22Rv1 (cell line): ENCODE results near the gene DDX27.

ENCODE experiments used
- ZFX ChIP-seq: fragments of 450-650 bp; IDR thresholded peaks from 2 replicates; pipeline ENCODE4 v1.6.1; 2017; ENCODE audit warnings: antibody characterized with exemption, borderline replicate concordance
- TF ChIP-seq, protein P1 (sequence below): fragments of 450-650 bp; IDR thresholded peaks from 2 replicates; pipeline ENCODE4 v1.5.1; 2017; ENCODE audit warnings: mild to moderate bottlenecking

- TF ChIP-seq, protein P1, sequence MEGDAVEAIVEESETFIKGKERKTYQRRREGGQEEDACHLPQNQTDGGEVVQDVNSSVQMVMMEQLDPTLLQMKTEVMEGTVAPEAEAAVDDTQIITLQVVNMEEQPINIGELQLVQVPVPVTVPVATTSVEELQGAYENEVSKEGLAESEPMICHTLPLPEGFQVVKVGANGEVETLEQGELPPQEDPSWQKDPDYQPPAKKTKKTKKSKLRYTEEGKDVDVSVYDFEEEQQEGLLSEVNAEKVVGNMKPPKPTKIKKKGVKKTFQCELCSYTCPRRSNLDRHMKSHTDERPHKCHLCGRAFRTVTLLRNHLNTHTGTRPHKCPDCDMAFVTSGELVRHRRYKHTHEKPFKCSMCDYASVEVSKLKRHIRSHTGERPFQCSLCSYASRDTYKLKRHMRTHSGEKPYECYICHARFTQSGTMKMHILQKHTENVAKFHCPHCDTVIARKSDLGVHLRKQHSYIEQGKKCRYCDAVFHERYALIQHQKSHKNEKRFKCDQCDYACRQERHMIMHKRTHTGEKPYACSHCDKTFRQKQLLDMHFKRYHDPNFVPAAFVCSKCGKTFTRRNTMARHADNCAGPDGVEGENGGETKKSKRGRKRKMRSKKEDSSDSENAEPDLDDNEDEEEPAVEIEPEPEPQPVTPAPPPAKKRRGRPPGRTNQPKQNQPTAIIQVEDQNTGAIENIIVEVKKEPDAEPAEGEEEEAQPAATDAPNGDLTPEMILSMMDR: no peak
- TF ChIP-seq ZFX: no peak
Observed at GRCh38 chr20:49203011-49203410, 16.2 kb upstream of the DDX27 start.
